ENCODE data around the gene FAM184A. TPM values are rescaled to one million over a fixed set of nuclear protein-coding genes. Genes with fewer than 3 reads are reported as not detected.

The FAM184A gene
- total RNA-seq, 1 donor from 2014 or later, result 3.4 TPM

DNA sequence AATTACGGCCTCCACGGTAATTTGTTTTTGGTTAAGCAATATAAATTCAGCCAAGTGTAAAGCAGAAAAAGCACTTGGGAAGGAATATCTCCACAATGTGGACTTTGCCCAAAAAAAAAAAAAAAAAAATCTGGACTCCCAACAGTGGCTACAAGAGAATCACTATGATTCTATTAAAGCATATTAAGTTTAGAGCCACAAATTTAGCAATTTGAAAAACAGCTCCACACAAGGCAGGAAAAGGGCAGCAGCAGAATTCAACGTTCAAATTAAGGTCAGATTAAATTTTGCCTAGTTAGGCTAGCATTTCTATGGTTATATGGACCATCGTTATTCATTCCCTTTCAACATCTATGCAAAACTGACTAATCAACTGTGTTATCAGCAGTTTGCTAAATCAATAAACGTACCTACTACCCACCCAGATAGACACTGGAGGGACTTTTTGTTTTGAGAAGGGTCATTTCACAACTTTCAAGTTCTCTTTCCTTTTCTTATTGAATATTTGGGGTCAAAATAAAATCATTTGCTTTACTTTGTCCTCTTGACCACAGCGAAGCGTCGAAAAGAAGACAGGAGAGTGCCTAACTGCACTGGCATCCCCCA is 144.5 kb downstream of the FAM184A start:
- DNase-seq (ENCODE audit: extremely low spot score in 2 of 2), result no peak
- Histone ChIP-seq H3K9me3 (no peaks in the 10 kb centered on the region), H3K4me1 (peaks cover 27% of the 10 kb centered on the region), H3K4me3 (peak overlapping the region; percentile 65 to 86), H3K36me3 (peaks cover 0 to 17% of the 10 kb centered on the region in 2 donors), H3K27me3 (no peaks in the 10 kb centered on the region), H3K27ac (peak overlapping the region; percentile 89)
- intact Hi-C loops (cut with DNase I), result no loop called here
- TF ChIP-seq POLR2A (IDR thresholded peaks at IDR 0.05), result no peak
- no peak for TF ChIP-seq POLR2AphosphoS5 (IDR thresholded peaks at IDR 0.05; ENCODE audit: insufficient read depth in 1 of 2, low read depth in 1 of 2)
- TF ChIP-seq, protein P1, sequence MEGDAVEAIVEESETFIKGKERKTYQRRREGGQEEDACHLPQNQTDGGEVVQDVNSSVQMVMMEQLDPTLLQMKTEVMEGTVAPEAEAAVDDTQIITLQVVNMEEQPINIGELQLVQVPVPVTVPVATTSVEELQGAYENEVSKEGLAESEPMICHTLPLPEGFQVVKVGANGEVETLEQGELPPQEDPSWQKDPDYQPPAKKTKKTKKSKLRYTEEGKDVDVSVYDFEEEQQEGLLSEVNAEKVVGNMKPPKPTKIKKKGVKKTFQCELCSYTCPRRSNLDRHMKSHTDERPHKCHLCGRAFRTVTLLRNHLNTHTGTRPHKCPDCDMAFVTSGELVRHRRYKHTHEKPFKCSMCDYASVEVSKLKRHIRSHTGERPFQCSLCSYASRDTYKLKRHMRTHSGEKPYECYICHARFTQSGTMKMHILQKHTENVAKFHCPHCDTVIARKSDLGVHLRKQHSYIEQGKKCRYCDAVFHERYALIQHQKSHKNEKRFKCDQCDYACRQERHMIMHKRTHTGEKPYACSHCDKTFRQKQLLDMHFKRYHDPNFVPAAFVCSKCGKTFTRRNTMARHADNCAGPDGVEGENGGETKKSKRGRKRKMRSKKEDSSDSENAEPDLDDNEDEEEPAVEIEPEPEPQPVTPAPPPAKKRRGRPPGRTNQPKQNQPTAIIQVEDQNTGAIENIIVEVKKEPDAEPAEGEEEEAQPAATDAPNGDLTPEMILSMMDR (IDR thresholded peaks at IDR 0.05), result no peak

GRCh38 chr6:118932421-118932820 is 146.0 kb downstream of the FAM184A start:
- Histone ChIP-seq H3K27ac (no peak overlapping the region), H3K9me3 (no peaks in the 10 kb centered on the region), H3K36me3 (peaks cover 0 to 27% of the 10 kb centered on the region in 2 donors), H3K4me1 (peaks cover 27% of the 10 kb centered on the region), H3K27me3 (no peaks in the 10 kb centered on the region), H3K4me3 (no peak overlapping the region)
- intact Hi-C loops (cut with DNase I), result no loop called here
- TF ChIP-seq POLR2AphosphoS5 (IDR thresholded peaks at IDR 0.05; ENCODE audit: insufficient read depth in 1 of 2, low read depth in 1 of 2), result no peak
- TF ChIP-seq, protein P1 (IDR thresholded peaks at IDR 0.05), result no peak
- no peak for TF ChIP-seq POLR2A (IDR thresholded peaks at IDR 0.05)
- no peak for DNase-seq (ENCODE audit: extremely low spot score in 2 of 2)

DNA sequence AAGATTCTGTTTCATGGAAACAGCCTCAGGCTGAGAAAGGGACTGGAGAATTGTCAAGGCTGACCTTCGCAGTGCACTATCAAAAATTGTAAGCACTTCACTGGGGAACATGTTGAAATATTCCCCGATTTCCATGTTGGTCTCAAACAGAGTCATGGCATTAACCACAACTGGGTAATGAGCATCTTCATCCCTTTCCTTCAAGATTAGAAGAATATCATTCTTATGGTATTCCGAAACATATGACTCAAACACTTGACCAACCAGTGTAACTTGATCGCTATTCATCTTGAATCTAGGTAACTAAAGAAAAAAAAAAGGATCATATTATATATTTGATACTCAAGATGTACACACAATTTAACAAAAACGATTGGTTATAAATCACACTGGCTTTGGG is 147.0 kb downstream of the FAM184A start:
- Histone ChIP-seq H3K9me3 (no peaks in the 10 kb centered on the region), H3K36me3 (peaks cover 0 to 31% of the 10 kb centered on the region in 2 donors), H3K4me3 (no peak overlapping the region), H3K27ac (no peak overlapping the region), H3K4me1 (peaks cover 27% of the 10 kb centered on the region), H3K27me3 (no peaks in the 10 kb centered on the region)
- intact Hi-C loops (cut with DNase I), result no loop called here
- DNase-seq (ENCODE audit: extremely low spot score in 2 of 2), result no peak
- TF ChIP-seq, protein P1 (IDR thresholded peaks at IDR 0.05), result no peak
- no peak for TF ChIP-seq POLR2A (IDR thresholded peaks at IDR 0.05)
- TF ChIP-seq POLR2AphosphoS5 (IDR thresholded peaks at IDR 0.05; ENCODE audit: insufficient read depth in 1 of 2, low read depth in 1 of 2), result no peak

DNA sequence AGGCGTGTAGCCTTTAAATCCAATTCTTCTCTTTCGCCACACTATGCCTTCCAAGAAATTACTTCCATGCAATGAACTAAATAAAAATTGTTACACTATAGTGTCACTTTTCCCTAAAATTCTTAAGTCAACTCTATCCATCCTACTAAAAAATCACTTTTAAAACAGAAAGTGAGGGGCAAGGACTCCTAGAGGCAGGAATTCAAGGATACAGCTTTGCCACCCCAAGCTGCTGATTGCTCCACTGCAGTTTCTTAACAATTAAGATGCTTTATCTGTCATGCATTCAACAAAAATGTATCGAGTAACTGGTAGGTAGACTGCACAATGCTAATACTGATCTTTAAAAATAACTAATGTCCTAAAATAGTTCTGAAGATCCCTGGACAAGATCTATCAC is 147.8 kb downstream of the FAM184A start:
- no peak for TF ChIP-seq POLR2A (IDR thresholded peaks at IDR 0.05)
- no peak for TF ChIP-seq POLR2AphosphoS5 (IDR thresholded peaks at IDR 0.05; ENCODE audit: insufficient read depth in 1 of 2, low read depth in 1 of 2)
- TF ChIP-seq, protein P1 (IDR thresholded peaks at IDR 0.05), result no peak
- intact Hi-C loops (cut with DNase I), result no loop called here
- H3K4me1 ChIP-seq, result peaks cover 25% of the 10 kb centered on the region
- DNase-seq (ENCODE audit: extremely low spot score in 2 of 2), result no peak
- no peak overlapping the region for H3K27ac ChIP-seq
- H3K36me3 ChIP-seq, result peaks cover 0 to 31% of the 10 kb centered on the region in 2 donors
- H3K4me3 ChIP-seq, result no peak overlapping the region
- H3K9me3 ChIP-seq, result no peaks in the 10 kb centered on the region
- no peaks in the 10 kb centered on the region for H3K27me3 ChIP-seq

DNA sequence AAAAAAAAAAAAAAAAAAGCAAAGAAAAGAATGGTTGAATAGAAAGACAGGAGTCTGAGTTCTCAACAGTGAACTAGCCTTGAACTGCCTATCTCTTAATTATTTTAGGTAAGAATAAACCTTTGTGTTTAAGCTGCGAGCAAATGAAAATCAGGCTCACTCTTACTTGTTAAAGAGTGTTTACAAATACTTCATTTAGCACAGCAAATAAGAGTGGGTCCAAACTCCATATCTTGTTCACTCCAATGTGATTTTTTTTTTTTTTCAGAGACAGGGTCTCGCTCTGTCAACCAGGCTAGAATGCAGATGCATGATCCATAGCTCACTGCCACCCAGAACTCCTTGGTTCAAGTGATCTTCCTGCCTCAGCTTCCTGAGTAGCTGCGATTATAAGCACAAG is 155.4 kb downstream of the FAM184A start:
- no peak for DNase-seq (ENCODE audit: extremely low spot score in 2 of 2)
- Histone ChIP-seq H3K9me3 (no peaks in the 10 kb centered on the region), H3K27me3 (no peaks in the 10 kb centered on the region), H3K4me1 (no peaks in the 10 kb centered on the region), H3K36me3 (peaks cover 0 to 49% of the 10 kb centered on the region in 2 donors), H3K27ac (no peak overlapping the region), H3K4me3 (no peak overlapping the region)
- intact Hi-C loops (cut with DNase I), result no loop called here
- TF ChIP-seq, protein P1 (IDR thresholded peaks at IDR 0.05), result no peak
- TF ChIP-seq POLR2AphosphoS5 (IDR thresholded peaks at IDR 0.05; ENCODE audit: insufficient read depth in 1 of 2, low read depth in 1 of 2), result no peak
